B cell (primary cell): ENCODE data around the gene PSMD9. TPM values are rescaled to one million over a fixed set of nuclear protein-coding genes. Genes with fewer than 3 reads are reported as not detected.

Source experiments
- ATAC-seq: fragments of 200-7000 bp; cut with Tn5 transposase; one replicate; pipeline ENCODE4 v1.10.0; 2021; ENCODE audit warnings: low read depth, mild to moderate bottlenecking, moderate number of reproducible peaks, moderate library complexity
- CTCF ChIA-PET: fragments of 350-600 bp; sonication (Branson Sonifier 250); formaldehyde crosslinking; loops from one replicate; lab custom pipeline; 2021; ENCODE audit warnings: antibody characterized with exemption, inconsistent platforms; lab: Charles Lee
- POLR2A ChIA-PET: fragments of 350-600 bp; sonication (Branson Sonifier 250); formaldehyde crosslinking; loops from one replicate; lab custom pipeline; 2021; ENCODE audit warnings: antibody characterized with exemption; lab: Charles Lee
- DNase-seq: peaks from one replicate; pipeline ENCODE4 v3.0.0; 2013
- H2AFZ ChIP-seq: 2 replicates; pipeline ENCODE4 v1.6.1; 2012; ENCODE audit warnings: mild to moderate bottlenecking, low read depth, low read length; ENCODE audit not compliant: insufficient read depth, poor library complexity, severe bottlenecking
- H3K27ac ChIP-seq, 2 donors: 1 replicate in 1 of 2; 2 replicates in 1 of 2; pipeline ENCODE4 v1.5.1; 2012 to 2013; ENCODE audit warnings: low read length in 2 of 2, mild to moderate bottlenecking in 2 of 2, moderate library complexity in 1 of 2
- H3K27me3 ChIP-seq, 4 experiments: fragments of 200-600 bp in 1 of 4; sonication (generic) in 1 of 4; replicated peaks in 1 of 4; 1 replicate in 2 of 4; 2 replicates in 2 of 4; pipeline versions ENCODE4 v1.6.1 to v1.7.0; 2013 to 2016; ENCODE audit warnings: low read length in 3 of 4, mild to moderate bottlenecking in 2 of 4, mixed read lengths in 1 of 4, moderate library complexity in 1 of 4; ENCODE audit not compliant: insufficient read depth in 4 of 4, control insufficient read depth in 3 of 4; ENCODE audit errors: control extremely low read depth in 1 of 4
- H3K36me3 ChIP-seq, 2 experiments: replicated peaks in 1 of 2; 1 replicate in 1 of 2; 2 replicates in 1 of 2; pipeline versions ENCODE4 v1.6.1 to v1.7.1; 2013; ENCODE audit warnings: low read length in 1 of 2; ENCODE audit not compliant: insufficient read depth in 2 of 2, control insufficient read depth in 1 of 2; ENCODE audit errors: control extremely low read depth in 1 of 2, extremely low read depth in 1 of 2
- H3K4me1 ChIP-seq, 2 donors: fragments of 200-600 bp in 1 of 2; sonication (generic) in 1 of 2; 1 replicate in 1 of 2; 2 replicates in 1 of 2; pipeline versions ENCODE4 v1.5.1 to v1.6.1; 2013 to 2017; ENCODE audit warnings: low read length in 2 of 2; ENCODE audit not compliant: control insufficient read depth in 2 of 2, insufficient read depth in 2 of 2
- H3K4me2 ChIP-seq: replicated peaks from 2 replicates; pipeline ENCODE3; 2012; ENCODE audit warnings: mild to moderate bottlenecking, low read depth, low read length; ENCODE audit not compliant: poor library complexity, severe bottlenecking
- H3K4me3 ChIP-seq, 5 experiments: fragments of 200-600 bp in 1 of 5; sonication (generic) in 1 of 5; 1 replicate in 3 of 5; 2 replicates in 2 of 5; pipeline versions ENCODE4 v1.5.1 to v1.7.0; 2011 to 2016; ENCODE audit warnings: low read length in 4 of 5, mild to moderate bottlenecking in 4 of 5, low read depth in 2 of 5, control low read depth in 1 of 5, moderate library complexity in 1 of 5; ENCODE audit not compliant: insufficient read depth in 1 of 5; ENCODE audit errors: control extremely low read depth in 1 of 5, extremely low read depth in 1 of 5
- H3K79me2 ChIP-seq: fragments of 200-600 bp; sonication (generic); one replicate; pipeline ENCODE4 v1.6.0; 2016; ENCODE audit warnings: low read length; ENCODE audit not compliant: control insufficient read depth, insufficient read depth
- H3K9ac ChIP-seq: fragments of 200-600 bp; sonication (generic); 2 replicates; pipeline ENCODE4 v1.6.1; 2017; ENCODE audit warnings: mild to moderate bottlenecking, low read length, moderate library complexity
- H3K9me3 ChIP-seq, 3 donors: one replicate each; pipeline versions ENCODE4 v1.6.1 to v1.7.1; 2013; ENCODE audit warnings: low read length in 2 of 3; ENCODE audit not compliant: control insufficient read depth in 2 of 3, insufficient read depth in 1 of 3; ENCODE audit errors: control extremely low read depth in 1 of 3
- H4K20me1 ChIP-seq: 2 replicates; pipeline ENCODE4 v1.6.0; 2012; ENCODE audit warnings: mild to moderate bottlenecking, low read length; ENCODE audit not compliant: insufficient read depth, control insufficient read depth, poor library complexity, severe bottlenecking
- H3K27ac Mint-ChIP-seq: one replicate; pipeline ENCODE4 v1.8.0; 2021; ENCODE audit warnings: mixed read lengths
- H3K27me3 Mint-ChIP-seq: one replicate; pipeline ENCODE4 v1.8.0; 2021; ENCODE audit warnings: mixed read lengths
- H3K4me1 Mint-ChIP-seq: one replicate; pipeline ENCODE4 v1.8.0; 2021; ENCODE audit warnings: mixed read lengths
- H3K4me3 Mint-ChIP-seq: one replicate; pipeline ENCODE4 v1.8.0; 2021; ENCODE audit warnings: mixed read lengths
- H3K9me3 Mint-ChIP-seq: one replicate; pipeline ENCODE4 v1.8.0; 2022; ENCODE audit warnings: mixed read lengths; ENCODE audit not compliant: insufficient read depth
- CTCF ChIP-seq: fragments of 200-600 bp; IDR thresholded peaks from one replicate; pipeline ENCODE4 v1.8.0; 2022; ENCODE audit warnings: antibody characterized with exemption, mild to moderate bottlenecking
- EZH2 ChIP-seq: IDR thresholded peaks from 2 replicates; pipeline ENCODE4 v1.6.1; 2012; ENCODE audit warnings: borderline replicate concordance, low read depth, mild to moderate bottlenecking, moderate library complexity, low read length; ENCODE audit not compliant: insufficient read depth, poor library complexity, severe bottlenecking
- WGBS: methylation state at CpG from one replicate; pipeline ENCODE4 v1.1.5; 2013; ENCODE audit warnings: missing lambda C conversion rate; ENCODE audit not compliant: insufficient coverage; 5-methylcytosine and 5-hydroxymethylcytosine counted together
- intact Hi-C: fragments of 100-400 bp; cut with micrococcal nuclease; formaldehyde crosslinking; loops from one replicate; pipeline ENCODE4 v1.10.0; 2022
- polyA plus RNA-seq: library from polyadenylated mRNA; depleted of rRNA; stranded (reverse); fragments of >200 nt; gene quantifications from 2 replicates; pipeline ENCODE4 v1.2.3, GENCODE V29; 2012
- total RNA-seq, 2 donors: library from RNA; stranded (reverse); fragments of 120-200 nt in 1 of 2; gene quantifications; 1 replicate in 1 of 2; 2 replicates in 1 of 2; pipeline versions ENCODE4 v1.2.3 to v1.2.4, GENCODE V29; 2013 to 2022

PSMD9 gene
- total and polyA plus RNA-seq, 2 donors (not counting 1 experiment from before 2014, with no cell fraction given), result 37.1 to 83.4 TPM

DNA sequence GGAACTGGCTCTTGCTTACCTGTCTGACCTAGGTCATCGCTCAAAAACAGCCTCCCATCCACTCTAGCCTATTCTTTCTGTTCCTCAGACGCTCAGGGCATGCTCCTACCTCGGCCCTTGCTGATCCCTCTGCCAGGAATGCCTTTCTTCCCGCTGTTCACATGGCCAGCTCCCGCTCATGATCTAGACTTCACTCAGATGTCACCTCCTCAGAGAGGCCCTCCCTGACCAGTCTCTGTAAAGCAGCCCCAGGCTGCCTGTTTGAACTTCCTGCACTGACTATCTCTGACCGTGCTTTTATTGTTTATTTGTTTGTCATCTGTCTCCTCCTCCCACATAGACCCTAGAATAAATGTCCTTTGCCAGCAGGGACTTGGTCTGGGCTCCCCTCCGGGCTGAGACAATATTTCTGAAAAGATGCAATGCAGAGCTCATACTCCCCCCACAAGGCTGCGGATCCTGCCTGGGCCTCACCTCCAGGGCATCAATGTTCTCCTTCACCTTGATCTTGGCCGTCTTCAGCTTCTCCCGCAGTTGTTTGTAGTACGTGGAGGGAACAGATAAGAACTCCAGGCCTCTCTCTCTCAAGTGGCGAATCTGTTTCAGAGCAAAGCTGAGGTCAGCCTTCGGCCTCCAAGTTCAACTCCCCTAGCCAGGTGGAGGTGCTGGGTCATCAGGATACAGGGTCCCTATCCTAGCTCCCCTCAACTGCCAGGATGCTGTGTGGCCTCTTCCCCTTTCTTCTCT lies 45.2 kb upstream of the PSMD9 start:
- ChIA-PET POLR2A (interaction anchor here (0.6 kb wide), 1 partner anchor 263 kb away, joined by 5 read pairs; no protein-coding TSS in a partner anchor), CTCF (interaction anchor here (0.6 to 1.7 kb wide), 5 partner anchors 9 to 49 kb away, joined by 3 to 5 read pairs (median 3); partner anchors contain the start of gene PSMD9)
- Mint-ChIP-seq H3K27ac (no peak overlapping the region), H3K4me1 (peaks cover 15% of the 10 kb centered on the region), H3K9me3 (no peaks in the 10 kb centered on the region), H3K27me3 (no peaks in the 10 kb centered on the region), H3K4me3 (no peak overlapping the region)
- DNase-seq (no peak), ATAC-seq (no peak)
- Histone ChIP-seq H3K36me3 (no peaks in the 10 kb centered on the region), H4K20me1 (no peaks in the 10 kb centered on the region), H3K9ac (no peak overlapping the region), H3K27me3 (no peaks in the 10 kb centered on the region), H3K79me2 (no peaks in the 10 kb centered on the region), H3K27ac (no peak overlapping the region), H3K4me1 (peaks cover 7 to 33% of the 10 kb centered on the region in 2 donors), H2AFZ (no peak overlapping the region), H3K4me3 (no peak overlapping the region), H3K9me3 (no peaks in the 10 kb centered on the region), H3K4me2 (no peak overlapping the region)
- intact Hi-C loops, result no loop called here
- 95% methylated on average over 12 of the region's 13 CpGs for WGBS
- TF ChIP-seq EZH2, result no peak
- no peak for TF ChIP-seq CTCF

GRCh38 chr12:121845701-121846100 lies 42.9 kb upstream of the PSMD9 start:
- intact Hi-C loops, result no loop called here
- Histone ChIP-seq H3K4me2 (no peak overlapping the region), H3K9ac (no peak overlapping the region), H3K9me3 (no peaks in the 10 kb centered on the region), H3K27me3 (no peaks in the 10 kb centered on the region), H2AFZ (no peak overlapping the region), H3K27ac (no peak overlapping the region), H4K20me1 (no peaks in the 10 kb centered on the region), H3K36me3 (no peaks in the 10 kb centered on the region), H3K79me2 (no peaks in the 10 kb centered on the region), H3K4me3 (no peak overlapping the region), H3K4me1 (peaks cover 0 to 18% of the 10 kb centered on the region in 2 donors)
- Mint-ChIP-seq H3K27me3 (no peaks in the 10 kb centered on the region), H3K4me1 (peaks cover 2% of the 10 kb centered on the region), H3K27ac (no peak overlapping the region), H3K4me3 (no peak overlapping the region), H3K9me3 (no peaks in the 10 kb centered on the region)
- no peak for ATAC-seq
- ChIA-PET POLR2A (no interaction called here), CTCF (no interaction called here)
- 100% methylated on average over 1 of the region's 1 CpG for WGBS
- peak; percentile 55 for DNase-seq
- TF ChIP-seq CTCF (no peak), EZH2 (no peak)
